Hippocampal formation (tissue), 2 donors: ENCODE results near the gene OR11A1.

Experiments
- DNase-seq, 2 donors: peaks; one replicate each; lab custom pipeline; 2025; lab: John Stamatoyannopoulos, UW

Gene OR11A1

DNA sequence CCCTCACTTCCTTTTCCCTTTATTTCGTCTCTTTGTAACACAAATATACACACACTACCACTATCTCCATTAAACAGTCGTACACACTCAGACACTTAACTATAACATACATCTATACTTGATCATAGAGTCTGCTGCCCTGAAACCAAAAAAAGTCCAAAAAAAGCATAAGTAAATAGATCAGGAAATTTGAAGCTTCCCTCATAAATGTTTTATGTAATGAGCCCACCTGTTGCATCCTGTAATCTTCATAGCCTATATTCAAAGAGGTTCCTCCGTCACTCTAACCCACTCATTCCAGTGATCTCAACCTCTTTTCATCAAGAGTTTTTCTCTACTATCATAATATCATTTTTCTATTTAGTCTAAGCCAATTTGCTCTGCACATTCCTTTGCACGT lies 68.3 kb downstream of the OR11A1 start:
- no peak for DNase-seq

DNA sequence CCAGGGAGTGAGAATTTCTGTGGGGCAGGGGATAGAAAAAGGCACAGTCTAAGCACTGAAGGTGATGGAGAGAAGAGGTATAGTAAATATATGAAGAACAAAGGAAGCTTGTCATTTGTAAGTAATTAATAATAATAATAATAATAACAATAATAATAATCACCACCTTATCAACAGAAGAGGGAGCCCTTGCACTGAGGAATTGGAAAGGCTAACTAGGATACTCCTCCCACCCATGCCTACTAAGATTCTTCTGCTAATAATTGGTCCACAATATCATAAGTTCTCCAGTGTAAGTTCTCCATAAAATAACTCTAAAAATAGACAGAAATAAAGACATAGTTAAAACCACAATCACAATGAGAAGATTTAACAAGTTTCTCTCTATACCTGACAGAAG lies 80.9 kb downstream of the OR11A1 start:
- no peak for DNase-seq
